Muscle layer of duodenum (tissue), 2 donors: ENCODE data around the gene COL4A6.

Experiments
- H3K27ac ChIP-seq: one replicate; pipeline ENCODE4 v1.7.0; 2013; ENCODE audit warnings: mild to moderate bottlenecking, low read length
- H3K27me3 ChIP-seq: one replicate; pipeline ENCODE4 v1.7.0; 2013; ENCODE audit warnings: low read depth, mild to moderate bottlenecking, control low read depth, low read length
- H3K36me3 ChIP-seq, 2 donors: one replicate each; pipeline ENCODE4 v1.7.0; 2013; ENCODE audit warnings: low read length in 2 of 2, control low read depth in 1 of 2, mild to moderate bottlenecking in 1 of 2; ENCODE audit not compliant: insufficient read depth in 2 of 2, control insufficient read depth in 1 of 2
- H3K4me1 ChIP-seq, 2 donors: one replicate each; pipeline ENCODE4 v1.7.0; 2013; ENCODE audit warnings: low read length in 2 of 2, mild to moderate bottlenecking in 2 of 2, control low read depth in 1 of 2, moderate library complexity in 1 of 2; ENCODE audit not compliant: insufficient read depth in 2 of 2, control insufficient read depth in 1 of 2
- H3K4me3 ChIP-seq, 2 donors: one replicate each; pipeline ENCODE4 v1.7.0; 2013; ENCODE audit warnings: low read length in 2 of 2, low read depth in 1 of 2, mild to moderate bottlenecking in 1 of 2
- H3K9me3 ChIP-seq, 2 donors: one replicate each; pipeline ENCODE4 v1.7.0; 2013; ENCODE audit warnings: low read length in 2 of 2, control low read depth in 1 of 2, mild to moderate bottlenecking in 1 of 2; ENCODE audit not compliant: control insufficient read depth in 1 of 2
- donor health status: healthy.

Gene COL4A6

DNA sequence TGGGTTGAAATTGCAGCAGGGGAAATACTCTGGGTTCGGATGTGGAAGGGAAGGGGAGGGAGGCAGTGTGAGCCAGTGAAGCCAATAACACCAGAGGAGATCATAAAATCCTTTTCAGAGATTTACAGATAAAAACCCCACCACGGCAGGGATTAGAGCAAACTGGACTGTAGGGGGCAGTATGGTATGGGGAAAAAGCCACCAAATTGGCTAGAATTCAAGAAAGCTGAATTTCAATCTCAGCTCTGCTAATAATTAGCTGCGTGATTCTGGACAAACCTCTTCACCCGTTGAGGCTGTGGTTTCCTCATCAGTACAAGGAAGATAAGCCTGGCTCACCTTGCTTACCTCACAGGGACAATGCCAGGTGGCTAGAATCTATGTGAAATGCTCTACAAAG, 238.5 kb downstream of the COL4A6 start:
- no peak overlapping the region for H3K27ac ChIP-seq
- H3K36me3 ChIP-seq, result no peaks in the 10 kb centered on the region
- no peaks in the 10 kb centered on the region for H3K27me3 ChIP-seq
- no peaks in the 10 kb centered on the region for H3K9me3 ChIP-seq
- peaks cover 0 to 7% of the 10 kb centered on the region in 2 donors for H3K4me1 ChIP-seq
- no peak overlapping the region for H3K4me3 ChIP-seq

DNA sequence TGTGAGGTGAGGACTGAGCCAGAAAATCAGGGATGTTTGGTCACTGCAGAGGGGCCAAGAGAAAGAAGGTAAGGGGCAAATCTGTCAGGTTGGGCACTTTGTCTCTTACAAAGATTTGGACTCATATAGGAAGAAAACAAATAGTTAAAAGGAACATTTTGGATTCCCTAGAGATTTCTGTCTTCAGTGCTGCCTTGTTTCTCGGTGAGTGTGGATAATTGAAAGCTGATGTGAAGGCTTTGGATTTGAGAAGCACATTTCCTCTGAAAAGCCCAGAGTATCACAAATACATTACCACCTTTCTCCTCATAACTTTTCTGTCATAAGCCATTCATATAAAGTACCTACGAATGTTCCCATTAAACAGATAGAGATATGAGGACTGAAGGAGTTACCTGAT, 239.2 kb downstream of the COL4A6 start:
- Histone ChIP-seq H3K27me3 (no peaks in the 10 kb centered on the region), H3K27ac (no peak overlapping the region), H3K4me1 (peaks cover 0 to 7% of the 10 kb centered on the region in 2 donors), H3K36me3 (no peaks in the 10 kb centered on the region), H3K4me3 (no peak overlapping the region), H3K9me3 (no peaks in the 10 kb centered on the region)

DNA sequence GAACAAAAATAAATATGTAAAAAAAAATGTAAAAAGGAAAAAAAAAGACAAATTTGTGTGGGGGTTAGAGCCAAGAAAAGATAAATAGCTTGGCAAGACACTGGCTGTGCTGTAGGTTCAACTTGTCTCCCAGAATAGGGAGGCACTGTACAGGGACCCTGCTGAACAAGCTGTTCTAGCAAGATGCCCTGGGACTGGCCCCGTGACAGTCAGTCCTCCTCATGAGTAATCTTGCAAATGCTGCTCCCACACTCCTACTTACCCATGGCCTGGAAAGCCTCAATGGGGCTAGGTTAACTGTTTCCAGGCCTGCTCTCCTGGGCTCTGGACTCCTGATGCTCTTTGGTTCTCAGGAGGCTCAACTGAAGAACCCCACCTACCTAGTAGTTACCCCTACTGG, 239.8 kb downstream of the COL4A6 start:
- Histone ChIP-seq H3K4me1 (peaks cover 0 to 7% of the 10 kb centered on the region in 2 donors), H3K27me3 (no peaks in the 10 kb centered on the region), H3K36me3 (no peaks in the 10 kb centered on the region), H3K4me3 (no peak overlapping the region), H3K27ac (no peak overlapping the region), H3K9me3 (no peaks in the 10 kb centered on the region)

DNA sequence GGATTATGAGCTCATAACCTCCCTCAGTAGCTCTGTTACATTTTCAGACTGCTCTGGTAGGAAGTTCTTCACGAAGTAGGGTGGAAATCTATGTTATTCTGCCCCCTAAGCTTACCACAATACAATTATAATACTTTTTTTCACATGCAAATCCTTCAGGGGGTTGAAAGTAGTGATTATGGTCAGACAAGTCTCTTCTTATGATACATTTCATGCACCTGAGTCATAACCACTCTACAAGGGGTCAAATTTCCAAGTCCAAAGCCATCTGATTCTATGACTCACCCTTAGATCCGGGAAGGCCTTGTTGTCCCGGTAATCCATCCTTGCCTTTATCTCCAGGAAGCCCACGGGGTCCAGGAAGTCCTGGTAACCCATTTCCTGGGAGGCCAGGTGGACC, 251.4 kb downstream of the COL4A6 start:
- Histone ChIP-seq H3K27ac (no peak overlapping the region), H3K36me3 (no peaks in the 10 kb centered on the region), H3K9me3 (no peaks in the 10 kb centered on the region), H3K4me3 (no peak overlapping the region), H3K27me3 (no peaks in the 10 kb centered on the region), H3K4me1 (no peaks in the 10 kb centered on the region)

DNA sequence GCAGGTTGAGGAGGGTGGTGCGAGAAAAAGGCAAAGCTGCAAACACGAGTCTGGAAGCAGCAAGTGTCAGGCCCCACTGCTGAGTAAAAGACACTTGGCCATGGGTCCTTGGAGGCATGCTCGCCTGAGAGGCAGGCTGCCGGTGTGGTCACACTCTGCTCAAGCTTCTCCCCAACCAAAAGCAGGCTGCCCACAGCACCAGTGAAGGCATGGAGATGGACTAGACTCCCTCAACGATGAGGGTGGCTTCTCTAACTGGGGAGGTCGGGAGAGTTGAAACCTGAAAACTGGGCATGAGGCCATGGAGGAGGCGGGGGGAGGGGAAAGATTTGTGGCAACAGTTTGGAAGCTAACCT, 260.1 kb downstream of the COL4A6 start:
- H3K9me3 ChIP-seq, result no peaks in the 10 kb centered on the region
- no peaks in the 10 kb centered on the region for H3K36me3 ChIP-seq
- H3K27me3 ChIP-seq, result no peaks in the 10 kb centered on the region
- no peak overlapping the region for H3K4me3 ChIP-seq
- no peak overlapping the region for H3K27ac ChIP-seq
- H3K4me1 ChIP-seq, result no peaks in the 10 kb centered on the region

DNA sequence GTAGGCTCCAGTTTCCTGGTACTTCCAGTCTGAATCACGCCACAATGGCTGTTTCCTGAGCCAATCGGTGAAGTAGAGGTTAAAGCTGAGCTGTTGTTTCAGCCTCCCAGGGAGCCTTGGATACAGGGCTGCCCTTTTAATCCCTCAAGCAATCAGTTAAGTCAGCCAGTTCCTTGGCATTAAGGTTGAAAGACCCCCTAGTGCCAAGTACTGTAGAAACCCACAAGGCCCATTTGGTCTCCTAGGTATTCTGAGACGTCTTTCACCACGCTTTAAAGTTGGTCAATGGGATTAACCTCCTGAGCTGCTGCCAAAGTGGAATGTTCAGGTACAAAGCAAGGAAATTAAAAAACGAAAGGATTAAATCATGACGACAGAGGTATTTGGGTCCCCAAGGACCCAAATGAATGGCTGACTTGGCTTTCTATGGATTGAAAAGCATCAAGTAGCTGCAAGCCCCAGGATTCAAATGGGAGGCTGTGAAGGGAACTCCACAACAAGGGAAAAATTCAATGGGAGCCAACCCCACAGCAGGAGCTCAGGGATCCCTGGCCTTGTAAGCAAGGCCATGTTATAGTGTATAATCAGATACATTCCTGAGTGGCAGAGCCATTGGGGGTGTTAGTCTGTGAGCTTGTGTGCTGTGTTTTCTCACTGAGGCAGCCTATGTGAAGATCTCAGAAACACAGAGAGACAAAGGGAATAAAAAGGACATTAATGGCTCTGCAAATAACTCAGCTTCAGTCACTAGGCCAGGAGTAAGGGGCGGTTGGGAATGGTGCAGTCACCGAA, 260.7 kb downstream of the COL4A6 start:
- Histone ChIP-seq H3K27me3 (no peaks in the 10 kb centered on the region), H3K9me3 (no peaks in the 10 kb centered on the region), H3K4me1 (no peaks in the 10 kb centered on the region), H3K27ac (no peak overlapping the region), H3K4me3 (no peak overlapping the region), H3K36me3 (no peaks in the 10 kb centered on the region)

DNA sequence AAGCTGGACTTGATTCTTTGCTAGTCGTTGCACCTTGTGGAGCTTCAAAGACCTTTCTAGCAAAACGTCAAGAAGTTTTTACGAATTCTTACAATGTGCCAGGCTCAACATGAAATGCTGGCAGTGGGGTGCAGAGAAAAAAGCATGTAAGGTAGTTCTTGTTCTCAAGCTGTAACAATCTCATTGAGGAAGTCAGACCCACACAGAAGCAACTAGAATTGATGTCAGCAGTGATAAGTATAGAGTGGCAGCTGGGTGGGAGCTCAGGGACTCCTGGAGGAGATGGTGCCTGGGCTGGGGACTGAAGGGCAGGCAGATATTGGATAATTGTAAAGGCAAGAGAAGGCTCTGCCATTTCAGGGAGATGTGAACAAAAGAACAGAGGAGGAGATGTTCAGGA, 264.3 kb downstream of the COL4A6 start:
- Histone ChIP-seq H3K4me1 (no peaks in the 10 kb centered on the region), H3K27ac (no peak overlapping the region), H3K9me3 (no peaks in the 10 kb centered on the region), H3K27me3 (no peaks in the 10 kb centered on the region), H3K4me3 (no peak overlapping the region), H3K36me3 (no peaks in the 10 kb centered on the region)

DNA sequence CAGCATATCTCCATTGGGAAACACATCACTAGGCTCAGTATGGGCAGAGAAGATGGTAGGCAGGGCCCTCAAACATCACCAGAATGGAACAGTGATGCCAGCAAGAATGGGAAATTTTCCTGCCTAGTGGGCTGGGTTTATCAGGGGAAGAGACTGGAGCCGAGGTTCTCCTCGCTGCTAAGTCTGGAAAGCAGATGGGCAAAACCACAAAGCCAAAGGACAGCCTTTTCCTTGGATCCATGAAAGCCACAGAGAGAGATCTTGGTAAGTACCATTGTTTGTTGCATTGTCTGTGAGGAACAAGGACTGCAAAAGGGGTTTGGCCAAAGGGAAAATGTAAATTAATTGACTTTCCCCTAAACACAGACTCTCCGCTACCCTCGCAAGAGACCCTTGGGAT, 266.6 kb downstream of the COL4A6 start:
- Histone ChIP-seq H3K27me3 (no peaks in the 10 kb centered on the region), H3K4me3 (no peak overlapping the region), H3K9me3 (no peaks in the 10 kb centered on the region), H3K27ac (no peak overlapping the region), H3K4me1 (no peaks in the 10 kb centered on the region), H3K36me3 (no peaks in the 10 kb centered on the region)

DNA sequence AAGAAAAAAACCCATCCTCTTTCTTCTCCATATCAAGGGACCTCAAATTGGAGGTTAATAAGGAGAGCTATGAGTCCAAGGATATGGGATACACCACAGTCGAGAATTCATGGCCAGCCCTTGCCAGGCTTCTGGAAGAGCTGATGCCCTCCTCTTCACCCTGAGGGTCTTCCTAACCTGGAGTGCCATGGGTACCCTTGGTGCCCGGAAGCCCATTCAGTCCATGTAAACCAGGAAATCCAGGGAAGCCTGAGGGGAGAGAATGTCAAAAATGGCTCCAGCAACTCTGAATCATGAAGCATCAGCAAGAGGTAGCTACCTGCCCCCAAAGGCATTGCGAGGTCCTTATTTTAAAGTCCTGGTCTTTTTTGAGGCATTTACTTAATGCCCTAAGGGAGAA, 268.5 kb downstream of the COL4A6 start:
- H3K36me3 ChIP-seq, result no peaks in the 10 kb centered on the region
- no peaks in the 10 kb centered on the region for H3K4me1 ChIP-seq
- H3K4me3 ChIP-seq, result no peak overlapping the region
- no peak overlapping the region for H3K27ac ChIP-seq
- no peaks in the 10 kb centered on the region for H3K9me3 ChIP-seq
- H3K27me3 ChIP-seq, result no peaks in the 10 kb centered on the region

DNA sequence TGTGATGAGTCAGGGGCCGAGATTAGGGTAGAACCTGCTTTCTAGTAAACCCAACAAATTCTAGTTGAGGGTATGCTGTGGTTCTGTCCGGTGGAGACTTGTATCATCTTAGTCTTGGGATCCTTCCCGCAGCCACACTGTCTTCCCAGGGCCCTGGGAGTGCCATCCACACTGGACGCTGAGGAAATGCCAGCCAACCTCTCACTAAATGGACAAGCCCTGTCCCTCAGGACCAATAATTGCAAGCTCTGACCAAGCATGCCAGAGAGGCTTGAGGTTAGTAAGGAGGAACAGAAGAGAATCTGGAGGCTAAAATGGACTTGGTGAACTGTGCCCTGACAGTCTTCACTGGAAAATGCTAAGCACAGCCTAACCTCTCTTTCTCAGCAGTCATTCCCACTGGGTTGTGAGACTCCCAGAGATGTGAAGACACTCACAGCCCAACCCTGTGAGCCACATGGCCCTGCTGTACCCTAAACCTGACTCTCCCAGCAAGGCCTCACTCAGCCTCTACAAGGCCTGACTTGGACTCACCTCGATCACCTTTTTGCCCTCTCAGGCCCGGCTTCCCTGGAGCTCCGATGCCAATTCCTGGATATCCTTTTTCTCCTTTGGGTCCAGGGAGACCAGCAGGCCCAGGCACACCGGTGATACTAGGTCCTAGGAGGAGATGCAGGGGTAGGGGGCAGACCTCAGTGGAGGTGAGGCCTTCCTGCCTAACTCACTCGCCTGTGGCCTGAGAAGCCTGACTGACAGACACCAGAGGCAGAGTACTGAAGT, 269.1 kb downstream of the COL4A6 start:
- H3K27me3 ChIP-seq, result no peaks in the 10 kb centered on the region
- no peaks in the 10 kb centered on the region for H3K4me1 ChIP-seq
- no peaks in the 10 kb centered on the region for H3K9me3 ChIP-seq
- no peaks in the 10 kb centered on the region for H3K36me3 ChIP-seq
- H3K4me3 ChIP-seq, result no peak overlapping the region
- no peak overlapping the region for H3K27ac ChIP-seq

DNA sequence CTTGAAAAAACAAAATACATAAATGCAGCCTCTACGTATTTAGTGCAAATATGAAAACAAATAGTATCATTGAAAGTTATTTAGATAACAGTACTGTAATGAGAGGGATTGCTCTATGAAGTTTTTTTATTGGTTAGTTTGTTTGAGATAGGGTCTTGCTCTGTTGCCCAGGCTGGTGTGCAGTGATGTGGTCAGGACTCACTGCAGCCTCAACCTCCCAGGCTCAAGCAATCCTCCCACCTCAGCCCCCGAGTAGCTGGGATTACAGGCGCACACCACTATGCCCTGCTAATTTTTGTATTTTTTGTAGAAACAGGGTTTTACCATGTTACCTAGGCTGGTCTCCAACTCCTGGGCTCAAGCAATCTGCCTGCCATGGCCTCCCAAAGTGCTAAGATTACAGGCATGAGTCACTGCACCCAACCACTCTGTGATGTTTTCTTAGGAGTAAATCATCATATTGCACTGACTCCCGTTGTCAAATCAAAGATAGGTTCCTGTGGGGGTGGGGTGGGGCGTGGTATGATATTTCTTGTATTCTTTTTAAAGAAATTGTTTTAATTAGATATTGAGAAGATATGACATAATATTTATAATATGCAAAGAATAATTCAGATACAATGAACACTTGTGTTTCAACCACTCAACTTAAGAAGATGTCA, 270.9 kb downstream of the COL4A6 start:
- no peaks in the 10 kb centered on the region for H3K4me1 ChIP-seq

More for the DNA sequence above, 270.9 kb downstream of the COL4A6 start:
- Histone ChIP-seq H3K27me3 (no peaks in the 10 kb centered on the region), H3K27ac (no peak overlapping the region), H3K9me3 (no peaks in the 10 kb centered on the region), H3K4me3 (no peak overlapping the region), H3K36me3 (no peaks in the 10 kb centered on the region)
